Tibial nerve (tissue), 4 donors: ENCODE measurements around the gene CPEB3. TPM values are rescaled to one million over a fixed set of nuclear protein-coding genes. Genes with fewer than 3 reads are reported as not detected.

Experiments
- DNase-seq, 2 donors: peaks; one replicate each; pipeline ENCODE4 v3.0.0-alpha.2; 2019; ENCODE audit warnings: low spot score in 2 of 2
- H3K27ac ChIP-seq, 4 donors: fragments of 200-600 bp; sonication (generic) in 3 of 4; one replicate each; pipeline ENCODE4 v1.5.1; 2017 to 2019; ENCODE audit warnings: mild to moderate bottlenecking in 1 of 4
- H3K27me3 ChIP-seq, 2 donors: fragments of 200-600 bp; sonication (generic) in 1 of 2; one replicate each; pipeline versions ENCODE4 v1.5.1 to v1.6.0; 2017 to 2019
- H3K36me3 ChIP-seq, 3 donors: fragments of 200-600 bp; sonication (generic); one replicate each; pipeline ENCODE4 v1.5.1; 2018 to 2019
- H3K4me1 ChIP-seq, 4 donors: fragments of 200-600 bp; sonication (generic) in 3 of 4; one replicate each; pipeline ENCODE4 v1.5.1; 2017 to 2019
- H3K4me3 ChIP-seq, 4 donors: fragments of 200-600 bp; sonication (generic) in 3 of 4; one replicate each; pipeline ENCODE4 v1.5.1; 2017 to 2019; ENCODE audit warnings: mild to moderate bottlenecking in 1 of 4, moderate library complexity in 1 of 4
- H3K9me3 ChIP-seq, 4 donors: fragments of 200-600 bp; sonication (generic) in 3 of 4; one replicate each; pipeline ENCODE4 v1.5.1; 2017 to 2019
- EP300 ChIP-seq, 2 donors: sonication (generic); formaldehyde crosslinking; IDR thresholded peaks; one replicate each; pipeline ENCODE4 v1.6.1; 2017; ENCODE audit warnings: antibody characterized with exemption in 2 of 2, mild to moderate bottlenecking in 1 of 2
- POLR2A ChIP-seq, 2 donors: fragments of 450-650 bp; IDR thresholded peaks; one replicate each; pipeline ENCODE4 v1.6.1; 2017; ENCODE audit warnings: antibody characterized with exemption in 2 of 2, mild to moderate bottlenecking in 2 of 2, moderate library complexity in 2 of 2
- WGBS, 2 donors: methylation state at CpG; one replicate each; pipeline ENCODE4 v1.1.5; 2018; 5-methylcytosine and 5-hydroxymethylcytosine counted together
- total RNA-seq, 4 donors: library from RNA; depleted of rRNA; stranded (reverse); fragments of >200 nt; gene quantifications; one replicate each; pipeline ENCODE4 v1.1.0, GENCODE V29; 2016
- TF ChIP-seq, protein P1 (sequence below), 5 experiments: fragments of 200-600 bp in 3 of 5; fragments of 450-650 bp in 2 of 5; sonication (generic) in 3 of 5; IDR thresholded peaks; one replicate each; pipeline ENCODE4 v1.5.1; 2016 to 2019; ENCODE audit warnings: antibody characterized with exemption in 5 of 5, mild to moderate bottlenecking in 3 of 5, moderate library complexity in 2 of 5

The CPEB3 gene
- total RNA-seq, 4 donors from 2014 or later: 6.7 to 11.4 (median 8.8) TPM

DNA sequence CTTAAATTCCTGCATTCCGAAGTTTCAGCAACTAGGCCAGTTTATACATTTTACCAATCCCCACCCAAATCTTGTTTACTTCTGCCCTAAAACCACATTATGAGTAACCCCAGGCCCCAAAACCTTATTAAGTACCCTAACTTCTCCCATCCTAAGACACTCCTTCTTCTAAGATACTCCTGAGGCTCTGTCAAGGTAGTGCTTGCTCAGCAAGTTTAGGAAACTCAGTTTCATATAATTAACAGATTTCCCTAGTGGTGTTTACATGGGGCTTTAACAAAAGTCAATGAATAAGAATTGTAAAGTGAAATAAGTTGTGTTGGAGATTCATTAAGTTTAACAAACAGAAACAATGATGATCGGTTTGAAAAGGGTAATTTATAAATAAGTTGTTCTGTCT is 77.8 kb downstream of the CPEB3 start:
- TF ChIP-seq, protein P1, sequence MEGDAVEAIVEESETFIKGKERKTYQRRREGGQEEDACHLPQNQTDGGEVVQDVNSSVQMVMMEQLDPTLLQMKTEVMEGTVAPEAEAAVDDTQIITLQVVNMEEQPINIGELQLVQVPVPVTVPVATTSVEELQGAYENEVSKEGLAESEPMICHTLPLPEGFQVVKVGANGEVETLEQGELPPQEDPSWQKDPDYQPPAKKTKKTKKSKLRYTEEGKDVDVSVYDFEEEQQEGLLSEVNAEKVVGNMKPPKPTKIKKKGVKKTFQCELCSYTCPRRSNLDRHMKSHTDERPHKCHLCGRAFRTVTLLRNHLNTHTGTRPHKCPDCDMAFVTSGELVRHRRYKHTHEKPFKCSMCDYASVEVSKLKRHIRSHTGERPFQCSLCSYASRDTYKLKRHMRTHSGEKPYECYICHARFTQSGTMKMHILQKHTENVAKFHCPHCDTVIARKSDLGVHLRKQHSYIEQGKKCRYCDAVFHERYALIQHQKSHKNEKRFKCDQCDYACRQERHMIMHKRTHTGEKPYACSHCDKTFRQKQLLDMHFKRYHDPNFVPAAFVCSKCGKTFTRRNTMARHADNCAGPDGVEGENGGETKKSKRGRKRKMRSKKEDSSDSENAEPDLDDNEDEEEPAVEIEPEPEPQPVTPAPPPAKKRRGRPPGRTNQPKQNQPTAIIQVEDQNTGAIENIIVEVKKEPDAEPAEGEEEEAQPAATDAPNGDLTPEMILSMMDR (IDR thresholded peaks at IDR 0.05): no peak
- TF ChIP-seq POLR2A (IDR thresholded peaks at IDR 0.05): no peak
- no peak for TF ChIP-seq EP300 (IDR thresholded peaks at IDR 0.05)
- Histone ChIP-seq H3K9me3 (no peaks in the 10 kb centered on the region), H3K27ac (peak overlapping the region in 1 of 4 donors; percentile 24), H3K4me3 (no peak overlapping the region), H3K4me1 (peaks cover 0 to 35% (median 8%) of the 10 kb centered on the region in 4 donors), H3K36me3 (peaks cover 0 to 9% (median 0%) of the 10 kb centered on the region in 3 donors), H3K27me3 (no peaks in the 10 kb centered on the region)
- 91 to 93% methylated on average over 2 of the region's 2 CpGs for WGBS, 2 donors
- no peak for DNase-seq

DNA sequence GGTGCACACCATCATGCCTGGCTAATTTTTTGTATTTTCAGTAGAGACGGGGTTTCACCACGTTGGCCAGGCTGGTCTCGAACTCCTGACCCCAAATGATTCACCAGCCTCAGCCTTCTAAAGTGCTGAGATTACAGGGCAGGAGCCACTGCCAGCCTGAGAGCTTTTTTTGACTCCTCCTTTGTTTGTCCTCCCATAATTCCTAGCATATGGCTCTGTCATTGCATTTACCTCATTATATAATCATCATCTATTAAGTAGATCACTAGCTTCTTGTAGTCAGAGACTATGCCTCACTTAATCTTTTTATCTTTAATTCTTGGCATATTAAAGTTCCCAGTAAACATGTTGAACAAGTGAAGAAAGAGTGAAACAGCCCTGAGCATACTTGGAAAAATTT is 82.1 kb downstream of the CPEB3 start:
- 57 to 68% methylated on average over 3 of the region's 3 CpGs for WGBS, 2 donors
- Histone ChIP-seq H3K27me3 (no peaks in the 10 kb centered on the region), H3K27ac (peak overlapping the region in 2 of 4 donors; percentile 37 to 74), H3K9me3 (no peaks in the 10 kb centered on the region), H3K36me3 (no peaks in the 10 kb centered on the region), H3K4me1 (peaks cover 0 to 42% (median 13%) of the 10 kb centered on the region in 4 donors), H3K4me3 (no peak overlapping the region)
- no peak for TF ChIP-seq POLR2A (IDR thresholded peaks at IDR 0.05)
- TF ChIP-seq, protein P1 (IDR thresholded peaks at IDR 0.05): no peak
- TF ChIP-seq EP300 (IDR thresholded peaks at IDR 0.05): no peak
- no peak for DNase-seq

DNA sequence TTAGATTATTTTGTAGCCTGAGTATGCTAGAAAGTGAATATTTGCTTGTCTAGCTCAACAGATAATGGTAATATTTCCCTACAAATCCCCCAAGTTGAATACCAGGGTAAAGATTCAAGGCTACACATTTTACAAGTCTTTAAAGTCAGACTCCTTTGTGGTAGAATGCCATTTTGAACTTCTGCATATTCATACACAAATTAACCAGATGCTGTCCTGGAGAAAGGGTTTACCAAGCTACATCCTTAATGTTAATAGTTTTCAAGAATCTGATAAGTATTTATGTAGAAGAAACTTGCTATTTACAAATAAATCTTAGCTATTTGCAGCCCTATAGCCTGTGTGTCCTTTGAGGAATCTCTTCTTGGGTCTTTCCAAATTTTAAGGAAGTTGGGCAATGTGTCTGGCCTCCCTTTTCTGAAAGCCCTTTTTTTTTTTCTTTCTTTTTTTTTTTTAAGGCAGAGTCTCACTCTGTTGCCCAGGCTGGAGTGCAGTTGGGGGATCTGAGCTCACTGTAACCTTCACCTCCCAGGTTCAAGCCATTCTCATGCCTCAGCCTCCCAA is 82.6 kb downstream of the CPEB3 start:
- no peak for TF ChIP-seq EP300 (IDR thresholded peaks at IDR 0.05)
- no peak for TF ChIP-seq POLR2A (IDR thresholded peaks at IDR 0.05)
- TF ChIP-seq, protein P1 (IDR thresholded peaks at IDR 0.05): no peak

DNA sequence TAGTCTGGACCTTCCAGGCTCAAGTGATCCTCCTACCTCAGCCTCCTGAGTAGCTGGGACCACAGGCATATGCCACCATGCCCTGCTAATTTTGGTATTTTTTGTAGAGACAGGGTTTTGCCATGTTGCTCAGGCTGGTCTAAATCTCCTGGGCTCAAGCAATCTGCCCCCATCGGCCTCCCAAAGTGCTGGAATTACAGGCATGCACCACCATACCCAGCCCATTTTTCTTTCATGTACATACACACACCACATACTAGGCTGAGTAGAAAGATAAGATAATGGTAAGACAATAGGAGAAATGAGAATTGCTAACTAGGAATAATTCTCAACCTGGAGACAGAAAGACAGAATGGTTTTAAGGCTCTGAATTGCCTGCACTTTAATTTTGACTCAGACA is 83.8 kb downstream of the CPEB3 start:
- Histone ChIP-seq H3K36me3 (no peaks in the 10 kb centered on the region), H3K4me3 (no peak overlapping the region), H3K27me3 (no peaks in the 10 kb centered on the region), H3K4me1 (peaks cover 0 to 42% (median 13%) of the 10 kb centered on the region in 4 donors), H3K9me3 (no peaks in the 10 kb centered on the region), H3K27ac (no peak overlapping the region)
- no peak for DNase-seq
- 89 to 96% methylated on average over 1 of the region's 1 CpG for WGBS, 2 donors
- TF ChIP-seq POLR2A (IDR thresholded peaks at IDR 0.05): no peak
- TF ChIP-seq EP300 (IDR thresholded peaks at IDR 0.05): no peak
- TF ChIP-seq, protein P1 (IDR thresholded peaks at IDR 0.05): no peak

More for the DNA sequence above, 82.6 kb downstream of the CPEB3 start:
- no peak overlapping the region for H3K4me3 ChIP-seq
- H3K27ac ChIP-seq: peak overlapping the region in 2 of 4 donors; percentile 37 to 74
- no peaks in the 10 kb centered on the region for H3K36me3 ChIP-seq
- no peaks in the 10 kb centered on the region for H3K27me3 ChIP-seq
- no peak for DNase-seq
- peaks cover 0 to 42% (median 13%) of the 10 kb centered on the region in 4 donors for H3K4me1 ChIP-seq
- no peaks in the 10 kb centered on the region for H3K9me3 ChIP-seq

DNA sequence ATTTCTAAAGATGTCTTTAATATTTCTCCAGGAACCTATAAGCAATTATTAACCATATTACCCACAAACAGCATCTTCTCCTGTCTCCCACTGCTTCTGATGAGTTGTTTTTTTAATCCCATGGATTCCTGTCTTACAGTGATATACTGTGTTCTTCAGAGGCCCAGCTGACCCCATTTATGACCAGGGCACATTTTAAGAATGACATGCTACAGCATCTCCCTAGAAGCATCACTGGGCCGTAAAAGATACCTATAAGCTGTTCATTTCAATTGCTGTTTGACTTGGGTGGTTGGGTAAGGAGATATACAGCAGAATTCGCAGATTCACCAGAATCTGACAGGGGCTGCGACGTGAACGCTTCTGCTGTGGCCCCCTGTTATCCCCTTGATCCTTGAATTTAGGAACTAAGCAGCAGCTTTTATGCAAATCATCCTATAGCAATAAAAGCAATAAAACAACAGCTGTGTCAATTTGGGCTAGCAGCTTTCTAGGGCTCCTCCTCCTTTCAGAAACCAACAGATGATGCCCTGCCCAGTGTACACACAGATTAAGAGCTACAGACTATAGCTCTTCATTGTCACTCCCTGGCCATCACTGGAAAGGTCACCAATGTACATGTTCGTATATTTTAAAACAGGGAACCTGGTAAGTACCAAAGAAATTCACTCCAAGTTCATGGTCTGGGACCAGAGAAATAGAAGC is 86.8 kb downstream of the CPEB3 start:
- DNase-seq: no peak
- TF ChIP-seq, protein P1 (IDR thresholded peaks at IDR 0.05): no peak
- TF ChIP-seq POLR2A (IDR thresholded peaks at IDR 0.05) (no peak), EP300 (IDR thresholded peaks at IDR 0.05) (no peak)
- no peaks in the 10 kb centered on the region for H3K9me3 ChIP-seq
- WGBS, 2 donors: 88 to 91% methylated on average over 6 of the region's 6 CpGs
- H3K36me3 ChIP-seq: no peaks in the 10 kb centered on the region
- no peaks in the 10 kb centered on the region for H3K27me3 ChIP-seq
- no peak overlapping the region for H3K27ac ChIP-seq
- H3K4me1 ChIP-seq: peaks cover 0 to 17% (median 11%) of the 10 kb centered on the region in 4 donors
- no peak overlapping the region for H3K4me3 ChIP-seq
